ENCODE data around the gene TIMP2. TPM values are rescaled to one million over a fixed set of nuclear protein-coding genes. Genes with fewer than 3 reads are reported as not detected.

TIMP2 gene
- total and polyA plus RNA-seq, 2 of the 13 experiments (the other 11 are each of a cell fraction or from before 2014, with no cell fraction given) = 3.8 to 8.5 TPM

DNA sequence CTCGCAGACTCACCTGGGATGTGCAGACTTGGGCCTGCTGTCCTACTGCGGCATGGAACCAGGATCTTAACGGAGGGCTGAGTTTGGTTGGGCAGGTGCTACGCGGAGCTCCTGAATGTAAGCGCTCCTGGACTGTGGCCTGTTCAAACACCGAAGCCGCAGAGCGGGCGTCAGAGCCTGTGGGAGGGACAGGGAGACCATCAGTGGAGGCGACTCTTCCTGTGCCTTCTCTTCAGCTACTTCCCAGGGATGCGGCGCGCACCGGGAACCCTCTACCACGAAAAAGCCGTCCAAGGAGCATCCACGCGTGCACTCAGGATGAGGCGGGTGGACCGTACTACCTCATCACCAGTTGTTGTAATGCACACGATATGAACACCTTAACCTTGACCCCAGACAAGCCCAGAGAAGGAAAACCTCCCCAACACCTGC lies 86.6 kb downstream of the TIMP2 start (continued):
- TF ChIP-seq SOX5 (CRISPR knock-in tag; IDR thresholded peaks at IDR 0.05; ENCODE audit: borderline replicate concordance) (0 out of 2 replicates have a peak, but pooled peaks have one; percentile 15), ZNF232 (CRISPR knock-in tag; IDR thresholded peaks at IDR 0.05; ENCODE audit: borderline replicate concordance) (peak; percentile 75; the same call in 1 of the 2 replicates), GLI4 (CRISPR knock-in tag; IDR thresholded peaks at IDR 0.05; ENCODE audit: borderline replicate concordance) (no peak), CC2D1A (CRISPR knock-in tag; IDR thresholded peaks at IDR 0.05) (no peak), ZNF883 (CRISPR knock-in tag; IDR thresholded peaks at IDR 0.05; ENCODE audit: not compliant biosample characterization) (peak; percentile 41), PRDM4 (CRISPR knock-in tag; IDR thresholded peaks at IDR 0.05; ENCODE audit: borderline replicate concordance) (no peak), KMT2B (CRISPR knock-in tag; IDR thresholded peaks at IDR 0.05) (no peak), NR2C2 (CRISPR knock-in tag; IDR thresholded peaks at IDR 0.05; ENCODE audit: borderline replicate concordance) (no peak), ZNF30 (CRISPR knock-in tag; IDR thresholded peaks at IDR 0.05) (no peak), KLF11 (CRISPR knock-in tag; IDR thresholded peaks at IDR 0.05) (no peak), MIER3 (CRISPR knock-in tag; IDR thresholded peaks at IDR 0.05; ENCODE audit: borderline replicate concordance) (no peak; the same call in 1 of the 2 replicates), MAFK (conservative IDR thresholded peaks at IDR 0.05 in 1 of 2, IDR thresholded peaks at IDR 0.05 in 1 of 2; ENCODE audit: low read length in 2 of 2) (no peak), BRCA1 (CRISPR knock-in tag; IDR thresholded peaks at IDR 0.05) (no peak), TOE1 (CRISPR knock-in tag; IDR thresholded peaks at IDR 0.05) (no peak), POGK (CRISPR knock-in tag; conservative IDR thresholded peaks at IDR 0.05) (no peak), ZNF670 (CRISPR knock-in tag; IDR thresholded peaks at IDR 0.05; ENCODE audit: borderline replicate concordance) (no peak), ONECUT2 (CRISPR knock-in tag; IDR thresholded peaks at IDR 0.05) (no peak)
- TF ChIP-seq, protein P1, sequence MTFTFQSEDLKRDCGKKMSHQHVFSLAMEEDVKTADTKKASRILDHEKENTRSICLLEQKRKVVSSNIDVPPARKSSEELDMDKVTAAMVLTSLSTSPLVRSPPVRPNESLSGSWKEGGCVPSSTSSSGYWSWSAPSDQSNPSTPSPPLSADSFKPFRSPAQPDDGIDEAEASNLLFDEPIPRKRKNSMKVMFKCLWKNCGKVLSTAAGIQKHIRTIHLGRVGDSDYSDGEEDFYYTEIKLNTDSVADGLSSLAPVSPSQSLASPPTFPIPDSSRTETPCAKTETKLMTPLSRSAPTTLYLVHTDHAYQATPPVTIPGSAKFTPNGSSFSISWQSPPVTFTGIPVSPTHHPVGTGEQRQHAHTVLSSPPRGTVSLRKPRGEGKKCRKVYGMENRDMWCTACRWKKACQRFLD (CRISPR knock-in tag; IDR thresholded peaks at IDR 0.05; ENCODE audit: borderline replicate concordance) = no peak
- TF ChIP-seq, protein P2, sequence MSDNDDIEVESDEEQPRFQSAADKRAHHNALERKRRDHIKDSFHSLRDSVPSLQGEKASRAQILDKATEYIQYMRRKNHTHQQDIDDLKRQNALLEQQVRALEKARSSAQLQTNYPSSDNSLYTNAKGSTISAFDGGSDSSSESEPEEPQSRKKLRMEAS (IDR thresholded peaks at IDR 0.05) = no peak
- TF ChIP-seq, protein P3, sequence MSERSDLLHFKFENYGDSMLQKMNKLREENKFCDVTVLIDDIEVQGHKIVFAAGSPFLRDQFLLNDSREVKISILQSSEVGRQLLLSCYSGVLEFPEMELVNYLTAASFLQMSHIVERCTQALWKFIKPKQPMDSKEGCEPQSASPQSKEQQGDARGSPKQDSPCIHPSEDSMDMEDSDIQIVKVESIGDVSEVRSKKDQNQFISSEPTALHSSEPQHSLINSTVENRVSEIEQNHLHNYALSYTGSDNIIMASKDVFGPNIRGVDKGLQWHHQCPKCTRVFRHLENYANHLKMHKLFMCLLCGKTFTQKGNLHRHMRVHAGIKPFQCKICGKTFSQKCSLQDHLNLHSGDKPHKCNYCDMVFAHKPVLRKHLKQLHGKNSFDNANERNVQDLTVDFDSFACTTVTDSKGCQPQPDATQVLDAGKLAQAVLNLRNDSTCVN (CRISPR knock-in tag; IDR thresholded peaks at IDR 0.05; ENCODE audit: borderline replicate concordance) = no peak
- TF ChIP-seq, protein P4, sequence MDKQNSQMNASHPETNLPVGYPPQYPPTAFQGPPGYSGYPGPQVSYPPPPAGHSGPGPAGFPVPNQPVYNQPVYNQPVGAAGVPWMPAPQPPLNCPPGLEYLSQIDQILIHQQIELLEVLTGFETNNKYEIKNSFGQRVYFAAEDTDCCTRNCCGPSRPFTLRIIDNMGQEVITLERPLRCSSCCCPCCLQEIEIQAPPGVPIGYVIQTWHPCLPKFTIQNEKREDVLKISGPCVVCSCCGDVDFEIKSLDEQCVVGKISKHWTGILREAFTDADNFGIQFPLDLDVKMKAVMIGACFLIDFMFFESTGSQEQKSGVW (CRISPR knock-in tag; IDR thresholded peaks at IDR 0.05; ENCODE audit: borderline replicate concordance) = no peak
- TF ChIP-seq, protein P5, sequence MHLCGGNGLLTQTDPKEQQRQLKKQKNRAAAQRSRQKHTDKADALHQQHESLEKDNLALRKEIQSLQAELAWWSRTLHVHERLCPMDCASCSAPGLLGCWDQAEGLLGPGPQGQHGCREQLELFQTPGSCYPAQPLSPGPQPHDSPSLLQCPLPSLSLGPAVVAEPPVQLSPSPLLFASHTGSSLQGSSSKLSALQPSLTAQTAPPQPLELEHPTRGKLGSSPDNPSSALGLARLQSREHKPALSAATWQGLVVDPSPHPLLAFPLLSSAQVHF (CRISPR knock-in tag; IDR thresholded peaks at IDR 0.05) = no peak
